Activated naive CD4-positive, alpha-beta T cell treated with anti-CD3 and anti-CD28 coated beads, Interleukin-2, amount 50 U/mL, for 24 hours (primary cell): ENCODE results near the gene EFNA5.

ENCODE experiments used
- H3K27ac Mint-ChIP-seq: one replicate; pipeline ENCODE4 v1.8.0; 2021; ENCODE audit warnings: mild to moderate bottlenecking, mixed read lengths
- H3K27me3 Mint-ChIP-seq: one replicate; pipeline ENCODE4 v1.8.0; 2021; ENCODE audit warnings: mixed read lengths
- H3K36me3 Mint-ChIP-seq: one replicate; pipeline ENCODE4 v1.8.0; 2021; ENCODE audit warnings: mixed read lengths
- H3K4me1 Mint-ChIP-seq: one replicate; pipeline ENCODE4 v1.8.0; 2021; ENCODE audit warnings: mixed read lengths
- H3K4me3 Mint-ChIP-seq: one replicate; pipeline ENCODE4 v1.8.0; 2021; ENCODE audit warnings: mild to moderate bottlenecking, mixed read lengths
- H3K9me3 Mint-ChIP-seq: one replicate; pipeline ENCODE4 v1.8.0; 2021; ENCODE audit warnings: mixed read lengths

The EFNA5 gene

GRCh38 chr5:107373549-107374263 lies 297.0 kb downstream of the EFNA5 start:
- Mint-ChIP-seq H3K4me1 (no peaks in the 10 kb centered on the region), H3K4me3 (no peak overlapping the region), H3K27me3 (no peaks in the 10 kb centered on the region), H3K27ac (no peak overlapping the region), H3K9me3 (no peaks in the 10 kb centered on the region), H3K36me3 (no peaks in the 10 kb centered on the region)

GRCh38 chr5:107372723-107373450 lies 297.9 kb downstream of the EFNA5 start:
- Mint-ChIP-seq H3K36me3 (no peaks in the 10 kb centered on the region), H3K9me3 (no peaks in the 10 kb centered on the region), H3K4me1 (no peaks in the 10 kb centered on the region), H3K27ac (no peak overlapping the region), H3K27me3 (no peaks in the 10 kb centered on the region), H3K4me3 (no peak overlapping the region)

- Mint-ChIP-seq H3K27me3 (no peaks in the 10 kb centered on the region), H3K9me3 (no peaks in the 10 kb centered on the region), H3K27ac (no peak overlapping the region), H3K4me3 (no peak overlapping the region), H3K36me3 (no peaks in the 10 kb centered on the region), H3K4me1 (peaks cover 4% of the 10 kb centered on the region)
These were observed 300.3 kb downstream of the EFNA5 start for GRCh38 chr5:107370396-107370968.

GRCh38 chr5:107369622-107370021 lies 301.1 kb downstream of the EFNA5 start:
- H3K4me3 Mint-ChIP-seq: no peak overlapping the region
- no peaks in the 10 kb centered on the region for H3K9me3 Mint-ChIP-seq
- peaks cover 6% of the 10 kb centered on the region for H3K4me1 Mint-ChIP-seq
- H3K27ac Mint-ChIP-seq: no peak overlapping the region
- H3K27me3 Mint-ChIP-seq: no peaks in the 10 kb centered on the region
- H3K36me3 Mint-ChIP-seq: no peaks in the 10 kb centered on the region

- Mint-ChIP-seq H3K9me3 (no peaks in the 10 kb centered on the region), H3K36me3 (no peaks in the 10 kb centered on the region), H3K27me3 (no peaks in the 10 kb centered on the region), H3K27ac (no peak overlapping the region), H3K4me1 (peaks cover 6% of the 10 kb centered on the region), H3K4me3 (no peak overlapping the region)
These were observed 302.1 kb downstream of the EFNA5 start for GRCh38 chr5:107368615-107369014.

- no peaks in the 10 kb centered on the region for H3K27me3 Mint-ChIP-seq
- H3K9me3 Mint-ChIP-seq: no peaks in the 10 kb centered on the region
- H3K4me3 Mint-ChIP-seq: no peak overlapping the region
- no peak overlapping the region for H3K27ac Mint-ChIP-seq
- no peaks in the 10 kb centered on the region for H3K36me3 Mint-ChIP-seq
- H3K4me1 Mint-ChIP-seq: peaks cover 6% of the 10 kb centered on the region
These were observed 302.8 kb downstream of the EFNA5 start for GRCh38 chr5:107367939-107368338.

- Mint-ChIP-seq H3K27me3 (no peaks in the 10 kb centered on the region), H3K4me3 (no peak overlapping the region), H3K4me1 (peaks cover 6% of the 10 kb centered on the region), H3K9me3 (no peaks in the 10 kb centered on the region), H3K27ac (no peak overlapping the region), H3K36me3 (no peaks in the 10 kb centered on the region)
These were observed 303.3 kb downstream of the EFNA5 start for GRCh38 chr5:107367480-107367879.

GRCh38 chr5:107365320-107366109 lies 305.2 kb downstream of the EFNA5 start:
- no peak overlapping the region for H3K27ac Mint-ChIP-seq
- no peak overlapping the region for H3K4me3 Mint-ChIP-seq
- H3K9me3 Mint-ChIP-seq: no peaks in the 10 kb centered on the region
- H3K36me3 Mint-ChIP-seq: no peaks in the 10 kb centered on the region
- H3K27me3 Mint-ChIP-seq: no peaks in the 10 kb centered on the region
- peaks cover 6% of the 10 kb centered on the region for H3K4me1 Mint-ChIP-seq

- Mint-ChIP-seq H3K9me3 (no peaks in the 10 kb centered on the region), H3K27ac (no peak overlapping the region), H3K27me3 (no peaks in the 10 kb centered on the region), H3K36me3 (no peaks in the 10 kb centered on the region), H3K4me3 (no peak overlapping the region), H3K4me1 (peaks cover 6% of the 10 kb centered on the region)
These were observed 306.1 kb downstream of the EFNA5 start for GRCh38 chr5:107364443-107365319.

GRCh38 chr5:107363768-107364167 lies 307.0 kb downstream of the EFNA5 start:
- peaks cover 6% of the 10 kb centered on the region for H3K4me1 Mint-ChIP-seq
- H3K9me3 Mint-ChIP-seq: no peaks in the 10 kb centered on the region
- no peaks in the 10 kb centered on the region for H3K27me3 Mint-ChIP-seq
- H3K4me3 Mint-ChIP-seq: no peak overlapping the region
- no peaks in the 10 kb centered on the region for H3K36me3 Mint-ChIP-seq
- no peak overlapping the region for H3K27ac Mint-ChIP-seq

- H3K27me3 Mint-ChIP-seq: no peaks in the 10 kb centered on the region
- no peaks in the 10 kb centered on the region for H3K36me3 Mint-ChIP-seq
- H3K4me3 Mint-ChIP-seq: no peak overlapping the region
- H3K4me1 Mint-ChIP-seq: peaks cover 6% of the 10 kb centered on the region
- no peaks in the 10 kb centered on the region for H3K9me3 Mint-ChIP-seq
- no peak overlapping the region for H3K27ac Mint-ChIP-seq
These were observed 308.8 kb downstream of the EFNA5 start for GRCh38 chr5:107361945-107362344.

- Mint-ChIP-seq H3K27ac (no peak overlapping the region), H3K36me3 (no peaks in the 10 kb centered on the region), H3K4me1 (no peaks in the 10 kb centered on the region), H3K4me3 (no peak overlapping the region), H3K9me3 (no peaks in the 10 kb centered on the region), H3K27me3 (no peaks in the 10 kb centered on the region)
These were observed 310.9 kb downstream of the EFNA5 start for GRCh38 chr5:107359916-107360234.

GRCh38 chr5:107359033-107359915 lies 311.5 kb downstream of the EFNA5 start:
- H3K27me3 Mint-ChIP-seq: no peaks in the 10 kb centered on the region
- H3K4me3 Mint-ChIP-seq: no peak overlapping the region
- no peaks in the 10 kb centered on the region for H3K4me1 Mint-ChIP-seq
- H3K27ac Mint-ChIP-seq: no peak overlapping the region
- no peaks in the 10 kb centered on the region for H3K9me3 Mint-ChIP-seq
- H3K36me3 Mint-ChIP-seq: no peaks in the 10 kb centered on the region

- Mint-ChIP-seq H3K27me3 (no peaks in the 10 kb centered on the region), H3K4me1 (no peaks in the 10 kb centered on the region), H3K27ac (no peak overlapping the region), H3K36me3 (no peaks in the 10 kb centered on the region), H3K9me3 (no peaks in the 10 kb centered on the region), H3K4me3 (no peak overlapping the region)
These were observed 313.8 kb downstream of the EFNA5 start for GRCh38 chr5:107356891-107357290.
